ENCODE results near the gene GPR141. TPM values are rescaled to one million over a fixed set of nuclear protein-coding genes. Genes with fewer than 3 reads are reported as not detected.

The GPR141 gene
- polyA plus RNA-seq, 2 of the 4 experiments (the other 2 are of a cell fraction): 0.12 to 0.49 TPM

DNA sequence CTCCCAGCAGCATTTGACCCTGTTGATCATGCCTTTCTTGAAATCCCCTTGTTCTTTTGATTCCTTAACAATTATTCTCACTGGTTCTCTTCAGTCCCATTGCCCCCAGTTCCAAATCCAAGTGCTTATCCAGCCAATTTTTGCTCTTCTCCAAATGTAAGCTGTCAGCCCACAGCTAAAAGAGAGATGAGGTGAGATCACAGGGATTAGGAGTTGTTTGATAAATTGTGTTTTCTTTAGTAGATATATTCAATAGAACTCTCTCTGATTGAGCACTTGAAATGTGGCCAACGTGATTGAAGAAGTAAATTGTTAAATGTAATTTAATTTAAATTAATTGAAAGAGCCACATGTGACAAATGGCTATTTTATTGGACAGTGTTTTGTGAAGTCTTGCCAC is 88.2 kb downstream of the GPR141 start:
- ATAC-seq (no peak), FAIRE-seq (no peak), DNase-seq (ENCODE audit: low read depth in 1 of 2, low spot score in 1 of 2) (no peak)
- Histone ChIP-seq H3K4me3 (no peak overlapping the region), H3K27ac (no peak overlapping the region), H3K9me3 (peaks cover 22% of the 10 kb centered on the region), H3K4me1 (no peaks in the 10 kb centered on the region), H3K4me2 (no peak overlapping the region)
- ChIA-PET CTCF (interaction anchor here (1.3 kb wide), 1 partner anchor 8 kb away, joined by 3 read pairs; no protein-coding TSS in a partner anchor), POLR2A (no interaction called here)
- TF ChIP-seq TFCP2L1 (CRISPR knock-in tag; IDR thresholded peaks at IDR 0.05): no peak
- no peak for TF ChIP-seq KDM5A (IDR thresholded peaks at IDR 0.05)
- TF ChIP-seq HOXB13 (CRISPR knock-in tag; IDR thresholded peaks at IDR 0.05; ENCODE audit: low read depth): no peak
- TF ChIP-seq CEBPB (IDR thresholded peaks at IDR 0.05): no peak
- TF ChIP-seq FOSL2 (IDR thresholded peaks at IDR 0.05): no peak
- no peak for TF ChIP-seq FOSL2 (CRISPR knock-in tag; IDR thresholded peaks at IDR 0.05)
- 8% methylated on average over 1 of the region's 1 CpG for WGBS (ENCODE audit: missing lambda C conversion rate)

DNA sequence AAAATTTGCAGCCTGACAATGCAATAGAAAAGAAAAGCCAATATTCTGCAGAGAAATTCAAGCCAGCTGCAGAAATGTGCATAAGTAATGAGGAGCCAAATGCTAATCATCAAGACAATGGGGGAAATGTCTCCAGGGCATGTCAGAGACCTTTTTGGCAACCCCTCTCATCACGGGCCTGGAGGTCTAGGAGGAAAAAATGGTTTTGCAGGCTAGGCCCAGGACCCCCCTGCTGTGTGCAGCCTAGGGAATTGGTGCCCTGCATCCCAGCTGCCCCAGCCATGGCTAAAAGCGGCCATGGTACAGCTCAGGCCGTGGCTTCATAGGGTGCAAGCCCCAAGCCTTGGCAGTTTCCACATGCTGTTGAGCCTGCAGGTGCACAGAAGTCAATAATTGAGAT is 92.4 kb downstream of the GPR141 start:
- H3K27ac ChIP-seq: no peak overlapping the region
- H3K4me1 ChIP-seq: no peaks in the 10 kb centered on the region
- TF ChIP-seq SMC3 (IDR thresholded peaks at IDR 0.05): no peak
- TF ChIP-seq CHD2 (IDR thresholded peaks at IDR 0.05; ENCODE audit: low read length, partially characterized antibody): no peak
- peak; percentile 91 for TF ChIP-seq ZFP36 (IDR thresholded peaks at IDR 0.05; ENCODE audit: borderline replicate concordance, partially characterized antibody)
- no peak overlapping the region for H3K4me3 ChIP-seq
- DNase-seq (ENCODE audit: low read depth in 1 of 2, low spot score in 1 of 2) (no peak), ATAC-seq (no peak), FAIRE-seq (no peak)
- 3% methylated on average over 3 of the region's 3 CpGs for WGBS (ENCODE audit: missing lambda C conversion rate)
- ChIA-PET POLR2A (no interaction called here), CTCF (no interaction called here)
- peaks cover 30% of the 10 kb centered on the region for H3K9me3 ChIP-seq
- H3K4me2 ChIP-seq: no peak overlapping the region

DNA sequence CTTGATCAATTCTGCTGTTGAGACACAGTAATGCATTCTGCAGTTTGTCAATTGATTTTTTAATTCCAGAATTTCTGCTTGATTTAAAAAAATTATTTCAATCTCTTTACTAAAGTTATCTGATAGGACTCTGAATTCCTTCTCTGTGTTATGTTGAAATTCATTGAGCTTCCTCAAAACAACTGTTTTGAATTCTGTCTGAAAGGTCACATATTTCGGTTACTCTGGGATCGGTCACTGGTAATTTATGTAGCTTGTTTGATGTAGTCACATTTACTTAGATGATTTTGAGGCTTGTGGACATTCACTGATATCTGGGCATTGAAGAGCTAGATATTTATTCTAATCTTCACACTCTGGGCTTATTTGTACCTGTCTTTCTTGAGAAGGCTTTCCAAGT is 97.6 kb downstream of the GPR141 start:
- ChIA-PET POLR2A (no interaction called here), CTCF (interaction anchor here (0.6 to 0.8 kb wide), 2 partner anchors 472 to 544 kb away, joined by 3 to 4 read pairs; no protein-coding TSS in a partner anchor)
- Histone ChIP-seq H3K4me2 (no peak overlapping the region), H3K4me3 (no peak overlapping the region), H3K4me1 (no peaks in the 10 kb centered on the region), H3K27ac (no peak overlapping the region), H3K9me3 (peaks cover 12% of the 10 kb centered on the region; the same call in 2 of the 3 replicates)
- ATAC-seq (no peak), FAIRE-seq (no peak), DNase-seq (ENCODE audit: low read depth in 1 of 2, low spot score in 1 of 2) (no peak)
- 71% methylated on average over 2 of the region's 2 CpGs for WGBS (ENCODE audit: missing lambda C conversion rate)
- TF ChIP-seq NPAS2 (CRISPR knock-in tag; IDR thresholded peaks at IDR 0.05; ENCODE audit: borderline replicate concordance) (no peak), ZSCAN20 (CRISPR knock-in tag; IDR thresholded peaks at IDR 0.05) (no peak), EP300 (IDR thresholded peaks at IDR 0.05) (no peak), JUNB (IDR thresholded peaks at IDR 0.05) (no peak), MYC (IDR thresholded peaks at IDR 0.05; ENCODE audit: borderline replicate concordance, low read length) (no peak), CHD2 (IDR thresholded peaks at IDR 0.05; ENCODE audit: low read length, partially characterized antibody) (no peak), HOXB13 (CRISPR knock-in tag; IDR thresholded peaks at IDR 0.05; ENCODE audit: low read depth) (no peak), ZC3H11A (IDR thresholded peaks at IDR 0.05) (no peak), MAFK (IDR thresholded peaks at IDR 0.05; ENCODE audit: partially characterized antibody) (no peak), POLR2A (IDR thresholded peaks at IDR 0.05; ENCODE audit: low read length) (no peak), KDM1A (IDR thresholded peaks at IDR 0.05; ENCODE audit: low read depth) (no peak), CBX2 (IDR thresholded peaks at IDR 0.05; ENCODE audit: borderline replicate concordance, low read depth) (no peak), GATA3 (IDR thresholded peaks at IDR 0.05; ENCODE audit: borderline replicate concordance) (no peak)
- TF ChIP-seq, protein P1, sequence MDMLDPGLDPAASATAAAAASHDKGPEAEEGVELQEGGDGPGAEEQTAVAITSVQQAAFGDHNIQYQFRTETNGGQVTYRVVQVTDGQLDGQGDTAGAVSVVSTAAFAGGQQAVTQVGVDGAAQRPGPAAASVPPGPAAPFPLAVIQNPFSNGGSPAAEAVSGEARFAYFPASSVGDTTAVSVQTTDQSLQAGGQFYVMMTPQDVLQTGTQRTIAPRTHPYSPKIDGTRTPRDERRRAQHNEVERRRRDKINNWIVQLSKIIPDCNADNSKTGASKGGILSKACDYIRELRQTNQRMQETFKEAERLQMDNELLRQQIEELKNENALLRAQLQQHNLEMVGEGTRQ (IDR thresholded peaks at IDR 0.05): no peak
- TF ChIP-seq, protein P2, sequence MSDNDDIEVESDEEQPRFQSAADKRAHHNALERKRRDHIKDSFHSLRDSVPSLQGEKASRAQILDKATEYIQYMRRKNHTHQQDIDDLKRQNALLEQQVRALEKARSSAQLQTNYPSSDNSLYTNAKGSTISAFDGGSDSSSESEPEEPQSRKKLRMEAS (IDR thresholded peaks at IDR 0.05): no peak
- TF ChIP-seq, protein P3, sequence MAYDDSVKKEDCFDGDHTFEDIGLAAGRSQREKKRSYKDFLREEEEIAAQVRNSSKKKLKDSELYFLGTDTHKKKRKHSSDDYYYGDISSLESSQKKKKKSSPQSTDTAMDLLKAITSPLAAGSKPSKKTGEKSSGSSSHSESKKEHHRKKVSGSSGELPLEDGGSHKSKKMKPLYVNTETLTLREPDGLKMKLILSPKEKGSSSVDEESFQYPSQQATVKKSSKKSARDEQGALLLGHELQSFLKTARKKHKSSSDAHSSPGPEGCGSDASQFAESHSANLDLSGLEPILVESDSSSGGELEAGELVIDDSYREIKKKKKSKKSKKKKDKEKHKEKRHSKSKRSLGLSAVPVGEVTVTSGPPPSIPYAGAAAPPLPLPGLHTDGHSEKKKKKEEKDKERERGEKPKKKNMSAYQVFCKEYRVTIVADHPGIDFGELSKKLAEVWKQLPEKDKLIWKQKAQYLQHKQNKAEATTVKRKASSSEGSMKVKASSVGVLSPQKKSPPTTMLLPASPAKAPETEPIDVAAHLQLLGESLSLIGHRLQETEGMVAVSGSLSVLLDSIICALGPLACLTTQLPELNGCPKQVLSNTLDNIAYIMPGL (CRISPR knock-in tag; IDR thresholded peaks at IDR 0.05; ENCODE audit: borderline replicate concordance): no peak
- TF ChIP-seq, protein P4, sequence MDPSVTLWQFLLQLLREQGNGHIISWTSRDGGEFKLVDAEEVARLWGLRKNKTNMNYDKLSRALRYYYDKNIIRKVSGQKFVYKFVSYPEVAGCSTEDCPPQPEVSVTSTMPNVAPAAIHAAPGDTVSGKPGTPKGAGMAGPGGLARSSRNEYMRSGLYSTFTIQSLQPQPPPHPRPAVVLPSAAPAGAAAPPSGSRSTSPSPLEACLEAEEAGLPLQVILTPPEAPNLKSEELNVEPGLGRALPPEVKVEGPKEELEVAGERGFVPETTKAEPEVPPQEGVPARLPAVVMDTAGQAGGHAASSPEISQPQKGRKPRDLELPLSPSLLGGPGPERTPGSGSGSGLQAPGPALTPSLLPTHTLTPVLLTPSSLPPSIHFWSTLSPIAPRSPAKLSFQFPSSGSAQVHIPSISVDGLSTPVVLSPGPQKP (IDR thresholded peaks at IDR 0.05; ENCODE audit: low read depth, low read length): no peak
- TF ChIP-seq, protein P5, sequence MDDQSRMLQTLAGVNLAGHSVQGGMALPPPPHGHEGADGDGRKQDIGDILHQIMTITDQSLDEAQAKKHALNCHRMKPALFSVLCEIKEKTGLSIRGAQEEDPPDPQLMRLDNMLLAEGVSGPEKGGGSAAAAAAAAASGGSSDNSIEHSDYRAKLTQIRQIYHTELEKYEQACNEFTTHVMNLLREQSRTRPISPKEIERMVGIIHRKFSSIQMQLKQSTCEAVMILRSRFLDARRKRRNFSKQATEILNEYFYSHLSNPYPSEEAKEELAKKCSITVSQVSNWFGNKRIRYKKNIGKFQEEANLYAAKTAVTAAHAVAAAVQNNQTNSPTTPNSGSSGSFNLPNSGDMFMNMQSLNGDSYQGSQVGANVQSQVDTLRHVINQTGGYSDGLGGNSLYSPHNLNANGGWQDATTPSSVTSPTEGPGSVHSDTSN (IDR thresholded peaks at IDR 0.05): no peak
